HS-27A (cell line): ENCODE measurements around the gene THAP7.
A peak's percentile ranks its signal among the peaks of the same experiment; 100 is the strongest.

Experiments
- DNase-seq: peaks from one replicate; pipeline ENCODE4 v3.0.0-alpha.2; 2012; ENCODE audit warnings: low read depth, missing footprints

Gene THAP7

DNA sequence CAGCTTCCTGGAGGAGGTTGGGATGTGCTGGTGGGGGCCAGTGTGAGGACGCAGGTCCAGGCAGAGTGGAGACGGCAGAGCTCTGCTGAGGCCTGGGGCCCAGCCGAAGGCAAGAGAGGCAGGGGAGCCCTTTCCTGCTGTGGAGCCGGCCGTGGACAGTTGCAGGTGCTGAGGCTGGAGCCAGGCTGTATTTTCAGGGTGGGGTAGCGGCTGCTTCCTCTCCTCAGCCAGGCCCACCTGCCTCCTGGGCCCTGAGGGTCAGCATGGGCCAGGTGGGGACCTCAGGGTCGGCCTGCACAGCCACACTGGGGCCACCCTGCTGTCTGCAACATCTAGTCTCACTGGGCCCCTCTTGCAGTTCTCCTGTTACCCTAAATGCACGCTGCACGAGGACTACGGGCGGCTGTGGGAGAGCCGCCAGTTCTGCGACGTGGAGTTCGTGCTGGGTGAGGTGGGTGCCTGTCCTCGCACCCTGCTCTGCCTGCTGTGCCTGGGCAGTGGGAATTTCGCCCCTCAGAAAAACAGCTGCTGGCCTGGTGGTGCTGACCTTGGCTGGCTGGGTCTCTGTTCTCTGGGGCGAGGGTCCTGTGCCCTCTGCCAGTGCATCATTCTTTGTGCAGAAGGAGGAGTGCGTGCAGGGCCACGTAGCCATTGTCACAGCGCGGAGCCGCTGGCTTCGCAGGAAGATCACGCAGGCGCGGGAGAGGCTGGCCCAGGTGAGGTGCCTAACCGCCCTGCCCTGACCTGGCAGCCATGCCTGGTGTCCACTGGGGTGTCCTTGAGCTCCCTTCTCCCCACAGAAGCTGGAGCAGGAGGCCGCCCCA, 8.4 kb downstream of the THAP7 start:
- no peak for DNase-seq

GRCh38 chr22:20992456-20993303, 9.2 kb downstream of the THAP7 start:
- no peak for DNase-seq

DNA sequence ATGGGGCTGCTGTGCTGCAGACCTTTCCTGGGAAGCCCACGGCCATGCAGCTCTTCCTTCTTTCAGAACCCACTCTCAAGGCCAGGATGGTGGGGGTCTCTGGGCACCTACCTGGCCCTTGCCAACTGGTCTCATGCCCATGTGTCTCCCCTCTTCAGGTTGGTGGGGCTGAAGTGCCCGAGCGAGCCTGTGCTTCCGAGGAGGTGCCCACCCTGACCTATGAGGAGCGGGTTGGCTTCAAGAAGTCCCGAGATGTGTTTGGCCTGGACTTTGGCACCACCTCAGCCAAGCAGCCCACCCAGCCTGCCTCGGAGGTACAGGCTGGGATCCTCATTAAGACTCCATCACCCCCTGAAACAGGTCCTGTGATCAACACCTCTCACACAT, 9.9 kb downstream of the THAP7 start:
- DNase-seq, result no peak

DNA sequence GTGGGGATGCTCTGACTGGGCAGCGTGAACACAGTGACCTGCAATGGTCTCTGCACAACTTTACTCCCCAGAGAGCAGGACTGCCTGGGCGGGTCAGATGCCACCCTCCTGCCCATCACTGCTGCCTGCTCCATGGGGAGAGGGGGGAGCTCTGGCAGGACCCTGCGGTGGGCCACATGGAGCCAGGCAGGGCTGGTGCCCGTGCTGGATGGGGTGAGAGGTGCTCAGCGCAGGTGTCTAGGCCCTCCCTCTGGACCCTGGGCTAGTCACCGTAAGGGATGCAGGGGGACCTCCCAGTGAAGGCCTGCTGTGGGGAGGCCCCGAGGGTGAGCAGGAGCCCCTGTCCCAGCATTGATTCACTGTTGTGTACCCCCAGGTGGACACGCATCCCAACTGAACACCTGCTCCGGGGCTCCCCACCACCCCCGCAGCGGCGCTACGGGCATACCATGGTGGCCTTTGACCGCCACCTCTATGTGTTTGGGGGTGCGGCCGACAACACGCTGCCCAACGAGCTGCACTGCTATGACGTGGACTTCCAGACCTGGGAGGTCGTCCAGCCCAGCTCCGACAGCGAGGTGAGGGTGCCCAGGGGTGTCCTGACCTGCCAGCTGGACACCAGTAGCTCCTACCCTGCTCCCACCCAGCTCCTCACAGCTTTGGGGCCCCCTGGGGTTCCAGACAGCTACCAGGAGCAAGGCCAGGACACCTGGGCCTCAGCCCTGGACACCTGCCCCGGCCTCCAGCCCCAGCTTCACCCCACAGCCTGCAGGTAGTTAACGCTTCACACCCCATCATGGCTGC, 10.5 kb downstream of the THAP7 start:
- DNase-seq, result no peak

GRCh38 chr22:20990184-20991180, 11.4 kb downstream of the THAP7 start:
- no peak for DNase-seq

DNA sequence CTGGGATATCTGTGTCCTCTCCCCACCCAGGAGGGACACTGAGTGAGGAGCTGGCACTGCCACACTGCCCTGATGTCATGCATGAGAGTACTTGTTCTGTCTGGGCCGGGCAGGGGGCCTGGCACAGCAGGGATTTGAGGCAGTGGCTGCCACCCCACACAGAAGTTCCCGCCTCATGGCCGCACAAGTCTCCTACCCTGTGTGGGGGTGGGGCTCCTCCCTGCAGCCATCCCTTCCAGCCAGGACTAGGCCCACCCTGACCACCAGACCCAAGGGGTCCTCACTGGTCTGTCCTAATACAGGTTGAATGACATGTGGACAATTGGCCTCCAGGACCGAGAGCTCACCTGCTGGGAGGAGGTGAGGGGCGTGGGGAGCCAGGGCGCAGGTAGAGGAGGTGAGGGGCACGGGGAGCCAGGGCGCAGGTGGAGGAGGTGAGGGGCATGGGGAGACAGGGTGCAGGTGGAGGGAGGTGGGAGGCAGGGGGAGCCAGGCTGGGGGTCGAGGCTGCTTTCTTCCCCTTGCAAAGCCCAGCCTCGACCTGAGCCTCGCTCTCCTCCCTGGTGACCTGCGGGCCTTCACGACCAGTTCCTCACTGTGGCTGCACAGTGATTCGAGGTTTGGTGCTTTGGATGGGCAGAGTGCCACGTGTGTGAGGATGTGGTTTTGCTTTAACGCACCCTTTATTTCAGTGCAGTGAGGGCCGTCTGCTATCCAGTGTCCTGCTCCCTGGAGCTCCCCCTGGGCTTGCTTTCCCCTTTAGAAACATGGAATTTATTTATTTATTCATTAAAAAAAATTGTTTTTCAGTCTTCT, 12.4 kb downstream of the THAP7 start:
- no peak for DNase-seq

DNA sequence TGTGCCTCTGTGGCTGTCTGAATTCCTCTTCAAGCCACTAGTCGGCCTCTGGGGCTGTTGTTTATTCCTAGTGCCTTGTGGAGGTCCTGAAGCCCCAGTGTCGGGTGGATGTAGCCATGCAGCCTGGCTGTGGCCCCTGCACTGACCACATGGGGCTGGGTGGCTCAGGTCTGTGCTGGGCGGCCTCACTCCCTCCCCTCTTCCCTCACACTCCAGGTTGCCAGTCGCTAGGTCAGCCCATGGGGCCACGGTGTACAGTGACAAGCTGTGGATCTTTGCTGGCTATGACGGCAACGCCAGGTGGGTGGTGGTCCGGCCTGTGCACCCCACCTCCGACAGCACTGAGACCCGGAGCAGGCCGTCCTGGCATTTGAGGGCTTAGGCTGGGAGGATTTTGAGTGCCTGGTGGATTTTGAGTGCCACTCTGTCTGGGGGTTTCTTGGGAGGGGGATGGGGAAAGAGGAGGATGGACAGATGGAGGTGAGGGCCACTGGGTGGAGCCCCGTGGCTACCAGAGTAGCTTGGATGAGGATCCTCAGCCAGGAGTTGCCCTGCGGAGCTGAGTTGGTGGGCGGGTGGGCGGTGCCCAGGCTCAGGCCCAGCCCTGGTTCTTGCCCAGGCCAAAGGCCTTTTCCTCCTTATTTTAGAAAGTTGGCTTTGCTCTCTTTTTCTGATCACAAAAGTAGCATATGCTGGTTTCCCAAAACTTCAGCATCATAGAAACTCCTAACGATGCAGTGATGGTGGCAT, 13.2 kb downstream of the THAP7 start:
- DNase-seq, result no peak

GRCh38 chr22:20987375-20987774, 14.5 kb downstream of the THAP7 start:
- DNase-seq, result no peak

DNA sequence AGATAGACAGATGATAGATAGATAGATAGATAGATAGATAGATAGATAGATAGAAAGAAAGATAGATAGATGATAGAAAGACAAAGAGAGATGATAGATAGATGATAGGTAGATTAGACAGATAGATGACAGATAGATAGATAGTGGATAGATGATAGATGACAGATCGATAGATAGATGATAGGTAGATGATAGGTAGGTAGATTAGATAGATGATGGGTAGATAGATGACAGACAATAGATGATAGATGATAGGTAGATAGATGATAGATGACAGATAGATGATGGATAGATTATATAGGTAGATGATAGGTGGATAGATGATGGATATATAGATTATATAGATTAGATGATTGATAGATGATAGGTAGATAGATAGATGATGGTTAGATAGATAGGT, 15.6 kb downstream of the THAP7 start:
- no peak for DNase-seq

GRCh38 chr22:20985720-20986119, 16.2 kb downstream of the THAP7 start:
- DNase-seq, result no peak

DNA sequence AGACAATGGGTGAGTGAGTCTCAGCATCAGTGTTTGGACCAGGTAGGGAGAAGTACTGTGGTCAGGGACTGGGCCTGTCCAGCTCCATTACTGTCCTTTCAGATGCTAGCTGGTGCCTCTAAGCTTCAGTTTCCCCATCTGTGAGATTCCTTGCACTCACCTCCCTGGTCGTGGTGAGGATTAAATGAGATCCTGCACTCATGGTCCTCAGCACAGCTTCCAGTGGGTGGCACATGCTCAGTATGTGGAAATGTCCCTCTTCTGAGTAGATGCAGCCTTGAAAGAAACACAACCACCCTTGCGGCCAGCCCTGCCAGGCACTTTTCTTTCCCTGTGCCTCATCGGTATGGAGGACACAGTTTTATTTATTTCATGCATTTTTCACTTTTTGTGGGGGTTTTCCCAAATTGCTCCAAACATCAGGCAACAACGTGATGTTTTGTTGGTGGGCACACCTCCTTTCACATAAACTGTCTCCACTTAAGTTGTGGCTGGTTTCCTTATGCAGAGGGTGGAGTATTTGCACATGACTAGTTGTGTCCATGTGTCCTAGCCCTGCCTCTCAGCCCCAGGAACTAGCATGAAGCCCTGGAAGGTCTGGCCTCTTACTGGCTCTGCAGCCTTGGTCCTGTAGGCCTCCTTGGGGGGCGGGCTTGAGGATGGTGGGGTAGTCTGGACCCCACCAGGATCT, 18.7 kb downstream of the THAP7 start:
- no peak for DNase-seq

GRCh38 chr22:20982563-20982882, 19.4 kb downstream of the THAP7 start:
- no peak for DNase-seq

DNA sequence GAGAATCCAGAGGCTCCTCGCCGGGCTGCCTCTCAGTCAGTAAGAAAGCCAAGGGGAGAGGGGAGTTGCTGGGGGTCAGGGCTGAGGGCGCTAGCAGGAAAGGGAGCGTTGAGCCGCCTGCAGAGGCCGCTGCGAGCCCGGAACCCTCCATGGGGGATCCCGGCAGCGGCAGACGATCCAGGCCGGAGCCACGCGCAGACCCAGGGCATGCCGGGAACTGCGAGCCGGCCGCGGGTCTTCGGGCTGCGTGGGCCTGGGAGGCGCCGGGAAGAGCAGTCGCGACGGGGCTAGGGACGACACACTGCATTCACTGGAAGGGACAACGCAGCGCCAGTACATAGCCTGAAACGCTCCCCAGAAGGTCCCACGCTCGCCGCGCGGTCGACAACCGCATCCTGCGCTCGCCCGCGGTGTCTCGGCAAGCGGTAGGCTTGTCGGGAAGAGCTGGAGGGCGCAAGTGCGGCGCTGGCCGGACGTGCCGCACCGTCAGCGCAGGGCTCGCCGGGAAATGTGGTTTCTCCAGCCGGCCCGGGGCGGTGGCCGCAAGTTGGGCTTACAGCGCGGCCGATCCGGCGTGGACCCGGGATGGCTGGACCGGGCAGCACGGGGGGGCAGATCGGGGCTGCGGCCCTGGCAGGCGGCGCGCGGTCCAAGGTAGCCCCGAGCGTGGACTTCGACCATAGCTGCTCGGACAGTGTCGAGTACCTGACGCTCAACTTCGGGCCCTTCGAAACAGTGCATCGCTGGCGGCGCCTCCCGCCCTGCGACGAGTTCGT, 19.9 kb downstream of the THAP7 start, which contains the start of gene LZTR1:
Gene LZTR1, plus strand, starts transcription at position 511 of the 776 bp plus-strand sequence. Its CDS starts 75 bp downstream, at position 586.
- DNase-seq, result peak; percentile 50

- no peak for DNase-seq
Measured at GRCh38 chr22:20980938-20981722, 20.8 kb downstream of the THAP7 start.

- DNase-seq, result no peak
Measured at GRCh38 chr22:20980523-20980922, 21.4 kb downstream of the THAP7 start.

DNA sequence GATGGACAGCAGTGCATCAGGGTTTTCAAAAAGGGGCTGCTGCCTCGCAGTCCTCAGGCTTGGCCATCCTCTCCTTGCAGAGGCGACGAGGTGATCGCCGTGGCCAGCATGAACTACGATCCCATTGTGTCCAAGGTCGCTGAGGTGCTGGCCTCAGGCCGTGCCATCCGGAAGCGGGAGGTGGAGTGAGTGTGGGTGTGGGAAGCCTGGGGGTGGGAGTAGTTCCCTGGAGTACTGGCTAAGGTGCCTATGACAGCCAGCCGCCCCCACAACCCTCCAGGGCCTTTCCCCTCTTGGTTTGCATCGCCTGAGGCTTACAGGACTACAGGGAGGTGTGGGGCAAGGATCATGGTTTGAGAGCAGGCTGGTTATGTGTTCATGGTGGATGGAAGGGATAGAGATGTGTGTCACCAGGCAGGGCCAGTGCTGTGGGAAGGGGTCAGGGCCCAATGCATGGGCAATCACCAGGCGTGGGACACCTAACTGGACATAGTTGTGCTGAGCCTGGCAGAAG, 21.9 kb downstream of the THAP7 start:
- no peak for DNase-seq

- DNase-seq, result no peak
Measured at GRCh38 chr22:20979243-20979809, 22.6 kb downstream of the THAP7 start.
